Measurements from ENCODE around the gene ARSB. TPM values are rescaled to one million over a fixed set of nuclear protein-coding genes. Genes with fewer than 3 reads are reported as not detected.

Gene ARSB
- total RNA-seq (2022; extraction: Qiagen RNA extraction; ENCODE audit: low read depth), result 7.7 to 9.1 TPM (median 8.8 TPM) in 5 replicates

DNA sequence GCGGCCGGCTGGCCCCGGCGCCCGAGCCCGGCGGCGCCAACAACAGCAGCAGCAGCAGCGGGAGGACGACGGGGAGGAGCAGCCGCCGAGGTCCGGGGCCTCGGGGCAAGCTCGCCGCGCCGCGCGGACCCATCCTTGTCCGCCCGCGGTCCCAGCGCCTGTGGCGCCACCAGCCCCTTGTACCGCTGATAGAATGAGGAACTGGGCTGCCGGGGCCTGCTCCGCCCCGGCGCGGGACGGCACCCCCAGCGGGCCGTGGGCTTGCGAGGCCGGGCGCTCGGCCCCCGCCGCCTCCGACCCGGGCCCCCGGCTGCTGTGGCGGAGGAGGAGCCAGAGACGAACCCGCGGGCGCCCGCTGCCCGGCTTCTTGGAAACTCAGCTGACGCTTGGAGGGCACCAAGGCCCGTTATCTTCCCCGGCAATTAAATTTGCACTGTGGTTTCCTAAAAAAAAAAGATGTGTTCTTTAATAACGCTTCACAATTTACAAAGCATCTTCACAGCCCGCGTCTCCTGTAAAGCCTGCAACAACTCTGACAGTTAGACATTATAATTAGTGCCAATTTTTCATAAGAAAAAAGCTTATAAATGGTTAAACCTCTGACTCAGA lies at the start of gene ARSB:
TSS of gene ARSB (minus strand) at position 195 of the 609 bp plus-strand sequence. CDS start at position 133, 62 bp downstream.

Other genes with a start within 250 kb of the ARSB start
- gene DMGDH, start 84.4 kb upstream of the ARSB start, total RNA-seq (2022; extraction: Qiagen RNA extraction; ENCODE audit: low read depth), result not detected in 5 replicates
- gene BHMT2, start 84.5 kb upstream of the ARSB start, total RNA-seq (2022; extraction: Qiagen RNA extraction; ENCODE audit: low read depth), result 0.15 TPM in 1 of 5 replicates, not detected in the others
- 0.05 TPM in 1 of 5 replicates, not detected in the others for gene BHMT, start 126.5 kb upstream of the ARSB start, total RNA-seq (2022; extraction: Qiagen RNA extraction; ENCODE audit: low read depth)

Data from A549 treated with RU486 at 1 μM for 4 hours (cell line).